Measurements from ENCODE around the gene APOL6. TPM values are rescaled to one million over a fixed set of nuclear protein-coding genes. Genes with fewer than 3 reads are reported as not detected.

The APOL6 gene
- total RNA-seq, 2 experiments from 2014 or later: 83.6 to 91.5 TPM

- Mint-ChIP-seq H3K9me3 (no peaks in the 10 kb centered on the region), H3K36me3 (ENCODE audit: low read depth) (no peaks in the 10 kb centered on the region), H3K27ac (no peak overlapping the region), H3K4me1 (no peaks in the 10 kb centered on the region), H3K27me3 (no peaks in the 10 kb centered on the region), H3K4me3 (no peak overlapping the region)
- ChIA-PET POLR2A (no interaction called here), CTCF (no interaction called here)
- no peak for DNase-seq
These were observed 55.8 kb downstream of the APOL6 start for GRCh38 chr22:35703861-35704584.

DNA sequence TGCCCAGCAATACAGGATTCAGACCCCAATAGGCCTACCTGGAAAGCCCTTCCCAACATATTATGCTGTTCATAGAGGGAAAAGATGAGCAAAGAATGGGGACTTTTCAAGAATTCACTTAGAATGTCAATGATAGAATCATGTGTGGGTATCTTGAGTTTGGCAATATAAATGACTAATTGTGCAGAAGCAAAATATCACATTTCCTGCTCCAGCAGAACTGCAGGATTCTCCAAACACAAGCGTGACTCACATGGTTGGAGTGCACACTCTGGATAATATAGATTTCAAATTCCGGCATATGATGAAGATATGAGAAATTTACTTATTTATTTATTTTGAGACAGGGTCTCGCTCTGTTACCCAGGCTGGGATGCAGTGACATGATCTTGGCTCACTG, 56.9 kb downstream of the APOL6 start:
- Mint-ChIP-seq H3K27me3 (peaks cover 2% of the 10 kb centered on the region), H3K27ac (no peak overlapping the region), H3K9me3 (no peaks in the 10 kb centered on the region), H3K36me3 (ENCODE audit: low read depth) (no peaks in the 10 kb centered on the region), H3K4me3 (no peak overlapping the region), H3K4me1 (no peaks in the 10 kb centered on the region)
- POLR2A ChIA-PET: no interaction called here
- no peak for DNase-seq
- CTCF ChIA-PET: interaction anchor here (0.6 to 0.7 kb wide), 2 partner anchors 16 to 170 kb away, joined by 3 read pairs; no protein-coding TSS in a partner anchor

GRCh38 chr22:35708453-35708852, 60.2 kb downstream of the APOL6 start:
- Mint-ChIP-seq H3K36me3 (ENCODE audit: low read depth) (no peaks in the 10 kb centered on the region), H3K9me3 (peaks cover 4% of the 10 kb centered on the region), H3K27me3 (peaks cover 7% of the 10 kb centered on the region), H3K4me3 (no peak overlapping the region), H3K4me1 (no peaks in the 10 kb centered on the region), H3K27ac (no peak overlapping the region)
- DNase-seq: no peak
- POLR2A ChIA-PET: no interaction called here
- CTCF ChIA-PET: no interaction called here

DNA sequence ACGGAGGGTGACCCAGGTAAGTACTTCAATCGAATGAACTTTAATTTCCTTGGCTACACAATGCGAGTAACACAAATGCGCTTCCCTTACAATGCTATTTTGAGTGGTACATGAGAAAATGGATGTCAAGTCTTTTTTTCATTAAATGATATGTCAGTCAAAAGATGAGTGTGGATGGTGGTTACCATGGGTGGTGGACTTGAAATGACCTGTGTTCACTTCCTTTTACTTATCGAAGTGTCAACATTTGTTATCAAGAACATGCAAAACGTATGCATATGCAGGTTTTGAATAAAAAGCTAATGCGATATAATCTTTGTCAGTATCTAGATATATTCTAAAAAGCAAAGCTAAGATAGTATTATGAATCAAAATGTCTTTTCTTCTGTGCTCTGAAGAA, 60.7 kb downstream of the APOL6 start:
- DNase-seq: no peak
- H3K9me3 Mint-ChIP-seq: peaks cover 4% of the 10 kb centered on the region
- CTCF ChIA-PET: no interaction called here
- no peaks in the 10 kb centered on the region for H3K36me3 Mint-ChIP-seq (ENCODE audit: low read depth)
- H3K4me3 Mint-ChIP-seq: no peak overlapping the region
- H3K4me1 Mint-ChIP-seq: no peaks in the 10 kb centered on the region
- peaks cover 7% of the 10 kb centered on the region for H3K27me3 Mint-ChIP-seq
- POLR2A ChIA-PET: no interaction called here
- no peak overlapping the region for H3K27ac Mint-ChIP-seq

DNA sequence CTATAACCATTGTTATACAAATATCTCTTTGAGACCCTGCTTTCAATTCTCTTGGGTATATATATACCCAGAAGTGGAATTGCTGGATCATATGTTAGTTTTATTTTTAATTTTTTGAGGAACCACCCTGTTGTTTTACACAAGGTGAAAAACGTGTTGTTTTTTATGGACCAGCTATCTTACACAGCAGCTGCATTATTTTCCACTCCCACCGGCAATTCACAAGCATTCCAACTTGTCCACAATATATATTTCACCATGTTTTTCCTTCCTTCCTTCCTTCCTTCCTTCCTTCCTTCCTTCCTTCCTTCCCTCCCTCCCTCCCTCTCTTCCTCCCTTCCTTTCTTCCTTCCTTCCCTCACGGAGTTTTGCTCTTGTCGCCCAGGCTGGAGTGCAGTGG, 63.1 kb downstream of the APOL6 start:
- Mint-ChIP-seq H3K27me3 (peaks cover 7% of the 10 kb centered on the region), H3K27ac (no peak overlapping the region), H3K4me1 (no peaks in the 10 kb centered on the region), H3K4me3 (no peak overlapping the region), H3K9me3 (peaks cover 4% of the 10 kb centered on the region), H3K36me3 (ENCODE audit: low read depth) (no peaks in the 10 kb centered on the region)
- POLR2A ChIA-PET: no interaction called here
- no peak for DNase-seq
- CTCF ChIA-PET: no interaction called here

DNA sequence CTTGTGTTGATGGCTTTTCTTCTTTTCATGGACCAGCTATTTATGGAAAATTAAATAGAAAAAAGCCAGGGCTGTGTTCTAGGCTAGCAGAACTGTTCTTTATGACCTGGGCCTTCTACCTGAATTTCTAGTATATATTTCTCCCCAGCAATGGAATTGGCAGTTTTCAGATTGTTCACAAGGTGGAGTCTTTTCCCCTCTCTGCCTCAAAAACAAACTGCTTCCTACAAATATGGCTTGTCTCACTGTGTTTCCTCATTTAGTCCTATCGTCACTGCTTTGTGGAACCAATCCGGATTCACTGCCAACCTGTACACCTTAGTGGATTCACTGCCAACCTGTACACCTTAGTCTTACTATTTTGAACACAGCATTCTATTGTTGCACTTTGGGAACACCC, 64.4 kb downstream of the APOL6 start:
- H3K4me1 Mint-ChIP-seq: no peaks in the 10 kb centered on the region
- H3K27ac Mint-ChIP-seq: no peak overlapping the region
- ChIA-PET POLR2A (no interaction called here), CTCF (no interaction called here)
- peaks cover 4% of the 10 kb centered on the region for H3K9me3 Mint-ChIP-seq
- H3K27me3 Mint-ChIP-seq: peaks cover 7% of the 10 kb centered on the region
- no peaks in the 10 kb centered on the region for H3K36me3 Mint-ChIP-seq (ENCODE audit: low read depth)
- DNase-seq: no peak
- no peak overlapping the region for H3K4me3 Mint-ChIP-seq

- Mint-ChIP-seq H3K27ac (no peak within 1 kb of the TSS), H3K4me1 (no peaks in the 10 kb centered on the region), H3K27me3 (peaks cover 5% of the 10 kb centered on the region), H3K4me3 (no peak within 1 kb of the TSS), H3K36me3 (ENCODE audit: low read depth) (no peaks in the 10 kb centered on the region), H3K9me3 (peaks cover 4% of the 10 kb centered on the region)
- no peak for DNase-seq
- CTCF ChIA-PET: interaction anchor here (0.5 kb wide), 1 partner anchor 393 kb away, joined by 5 read pairs; no protein-coding TSS in a partner anchor
- POLR2A ChIA-PET: no interaction called here
These were observed 69.3 kb downstream of the APOL6 start, which contains the start of gene APOL5 for GRCh38 chr22:35717572-35717971. TSS of gene APOL5 (plus strand) at chr22:35717872. CDS start at chr22:35717872, 0 bp downstream.

Other genes starting within 250 kb of the APOL6 start
- gene MCM5, start 248.3 kb upstream of the APOL6 start, total RNA-seq: 100 to 1,000 TPM; 208 to 233 TPM
- gene RASD2, start 107.6 kb upstream of the APOL6 start, total RNA-seq: not detected
- under 1 TPM in 1 of 2 experiments, not detected in 1; 0.20 TPM for gene MB, start 31.1 kb upstream of the APOL6 start, total RNA-seq
- gene APOL5, start 69.4 kb downstream of the APOL6 start, total RNA-seq: not detected

Data from activated CD4-positive, alpha-beta T cell treated with anti-CD3 and anti-CD28 coated beads, Interleukin-2, amount 10 ng/mL, durations not matched to agents 7 days and 5 days (primary cell).